Thyroid gland (tissue), 4 donors: ENCODE data around the gene INTS11.

Experiments used
- CTCF ChIP-seq, 6 experiments: fragments of 200-600 bp in 3 of 6; fragments of 450-650 bp in 3 of 6; sonication (generic) in 3 of 6; IDR thresholded peaks; one replicate each; pipeline ENCODE4 v1.5.1; 2016 to 2019; ENCODE audit warnings: antibody characterized with exemption in 6 of 6, mild to moderate bottlenecking in 2 of 6, inconsistent platforms in 1 of 6, moderate library complexity in 1 of 6
- POLR2A ChIP-seq, 2 donors: fragments of 450-650 bp; IDR thresholded peaks; one replicate each; pipeline ENCODE4 v1.6.1; 2017; ENCODE audit warnings: antibody characterized with exemption in 2 of 2, mild to moderate bottlenecking in 2 of 2, moderate library complexity in 1 of 2

DNA sequence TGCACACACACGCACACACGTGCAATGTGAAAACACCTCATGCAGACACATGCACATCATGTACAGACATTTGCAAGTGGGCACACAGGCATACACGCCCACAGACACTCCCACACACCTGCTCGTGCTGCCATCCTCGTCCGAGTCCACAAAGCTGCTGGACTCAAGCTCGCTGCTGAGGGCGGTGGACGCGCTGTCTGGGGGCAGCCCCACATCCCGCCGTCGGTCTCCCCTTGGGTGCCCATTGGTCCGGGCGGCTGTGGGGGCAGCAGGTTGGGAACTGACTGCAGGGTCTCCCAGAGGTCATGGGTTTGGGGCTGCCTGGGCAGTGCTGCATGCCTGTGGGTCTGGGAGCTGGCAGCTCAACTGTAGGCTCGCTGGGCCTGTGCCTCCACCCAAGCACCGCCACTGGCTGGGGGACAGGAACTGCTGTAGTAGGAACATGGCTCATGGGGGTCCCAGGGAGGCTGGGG is 17.1 kb upstream of the INTS11 start:
- TF ChIP-seq CTCF (IDR thresholded peaks at IDR 0.05), result no peak
- no peak for TF ChIP-seq POLR2A (IDR thresholded peaks at IDR 0.05)
